ENCODE measurements around the gene DTX3. TPM values are rescaled to one million over a fixed set of nuclear protein-coding genes. Genes with fewer than 3 reads are reported as not detected.
A peak's percentile ranks its signal among the peaks of the same experiment; 100 is the strongest.

Gene DTX3
- total and polyA plus RNA-seq, 4 donors, result 1.1 to 3.2 (median 1.4) TPM

- H3K4me3 ChIP-seq (ENCODE audit: low read depth in 1 of 3, low read length in 3 of 3), result peak within 1 kb of the TSS in 2 of 3 donors; percentile 37 to 50
- peak; percentile 45 for DNase-seq (ENCODE audit: low spot score)
- no peaks in the 10 kb centered on the region for H3K9me3 ChIP-seq (ENCODE audit: control insufficient read depth in 4 of 4, low read length in 3 of 4)
- TF ChIP-seq RAD21 (IDR thresholded peaks at IDR 0.05) (no peak), ATF3 (IDR thresholded peaks at IDR 0.05) (no peak), JUND (IDR thresholded peaks at IDR 0.05) (no peak), HNF4A (conservative IDR thresholded peaks at IDR 0.05) (no peak), REST (IDR thresholded peaks at IDR 0.05) (no peak), FOXA2 (IDR thresholded peaks at IDR 0.05) (no peak)
- 2% methylated on average over 55 of the region's 55 CpGs for WGBS
- peak within 1 kb of the TSS; percentile 53 to 54 for H3K27ac ChIP-seq (ENCODE audit: low read depth in 1 of 2, low read length in 2 of 2)
- no peak within 1 kb of the TSS for H3K9ac ChIP-seq (ENCODE audit: low read depth in 1 of 2, low read length in 2 of 2)
- H3K27me3 ChIP-seq (ENCODE audit: control insufficient read depth in 4 of 4, insufficient read depth in 4 of 4, low read length in 3 of 4), result peaks cover 0 to 7% (median 3%) of the 10 kb centered on the region in 4 donors
- no peaks in the 10 kb centered on the region for H3K36me3 ChIP-seq (ENCODE audit: control insufficient read depth in 4 of 4, insufficient read depth in 3 of 4, low read depth in 1 of 4, low read length in 3 of 4)
- peaks cover 0 to 12% (median 11%) of the 10 kb centered on the region in 4 donors for H3K4me1 ChIP-seq (ENCODE audit: control insufficient read depth in 4 of 4, insufficient read depth in 4 of 4, low read length in 3 of 4)
Measured at GRCh38 chr12:57611108-57611826, 6.6 kb downstream of the DTX3 start, which contains the start of gene ARHGEF25. Gene ARHGEF25 (plus strand): TSS chr12:57611435. CDS start chr12:57611895, 460 bp downstream.

- H3K27ac ChIP-seq (ENCODE audit: low read depth in 1 of 2, low read length in 2 of 2), result no peak overlapping the region
- peaks cover 0 to 12% (median 11%) of the 10 kb centered on the region in 4 donors for H3K4me1 ChIP-seq (ENCODE audit: control insufficient read depth in 4 of 4, insufficient read depth in 4 of 4, low read length in 3 of 4)
- DNase-seq (ENCODE audit: low spot score), result no peak
- H3K4me3 ChIP-seq (ENCODE audit: low read depth in 1 of 3, low read length in 3 of 3), result peak overlapping the region in 1 of 3 donors; percentile 50
- WGBS, result 13% methylated on average over 23 of the region's 23 CpGs
- no peak overlapping the region for H3K9ac ChIP-seq (ENCODE audit: low read depth in 1 of 2, low read length in 2 of 2)
- H3K36me3 ChIP-seq (ENCODE audit: control insufficient read depth in 4 of 4, insufficient read depth in 3 of 4, low read depth in 1 of 4, low read length in 3 of 4), result no peaks in the 10 kb centered on the region
- no peak for TF ChIP-seq SP1 (IDR thresholded peaks at IDR 0.05)
- no peak for TF ChIP-seq EGR1 (IDR thresholded peaks at IDR 0.05; ENCODE audit: low read depth in 2 of 2)
- TF ChIP-seq ZBTB33 (IDR thresholded peaks at IDR 0.05), result no peak
- TF ChIP-seq FOXA1 (IDR thresholded peaks at IDR 0.05), result no peak
- TF ChIP-seq GABPA (IDR thresholded peaks at IDR 0.05 in 1 of 2, conservative IDR thresholded peaks at IDR 0.05 in 1 of 2), result no peak
- TF ChIP-seq MAX (IDR thresholded peaks at IDR 0.05), result no peak
- no peak for TF ChIP-seq FOXA2 (IDR thresholded peaks at IDR 0.05)
- TF ChIP-seq NR2F2 (IDR thresholded peaks at IDR 0.05), result no peak
- no peak for TF ChIP-seq HNF4G (IDR thresholded peaks at IDR 0.05)
- no peak for TF ChIP-seq ATF3 (IDR thresholded peaks at IDR 0.05)
- no peak for TF ChIP-seq CTCF (IDR thresholded peaks at IDR 0.05; ENCODE audit: low read depth, low read length, missing input control)
- no peak for TF ChIP-seq TAF1 (conservative IDR thresholded peaks at IDR 0.05)
- TF ChIP-seq RXRA (IDR thresholded peaks at IDR 0.05), result no peak
- no peak for TF ChIP-seq JUND (IDR thresholded peaks at IDR 0.05)
- TF ChIP-seq YY1 (IDR thresholded peaks at IDR 0.05), result no peak
- TF ChIP-seq HNF4A (conservative IDR thresholded peaks at IDR 0.05), result no peak
- no peaks in the 10 kb centered on the region for H3K9me3 ChIP-seq (ENCODE audit: control insufficient read depth in 4 of 4, low read length in 3 of 4)
- peaks cover 0 to 7% (median 3%) of the 10 kb centered on the region in 4 donors for H3K27me3 ChIP-seq (ENCODE audit: control insufficient read depth in 4 of 4, insufficient read depth in 4 of 4, low read length in 3 of 4)
Measured at GRCh38 chr12:57611827-57612710, 7.4 kb downstream of the DTX3 start.
